ENCODE data around the gene TMEM259.

TMEM259 gene

GRCh38 chr19:1019980-1020867, 699 bp downstream of the TMEM259 start:
- Histone ChIP-seq H3K9ac (peak overlapping the region; percentile 83; the same call in 1 of the 2 replicates), H4K20me1 (ENCODE audit: insufficient read depth) (peaks cover 13% of the 10 kb centered on the region), H3K4me1 (ENCODE audit: low read depth, poor library complexity, severe bottlenecking) (peaks cover 22% of the 10 kb centered on the region), H3K4me2 (peak overlapping the region; percentile 82), H2AFZ (ENCODE audit: low read depth) (no peak overlapping the region), H3K27me3 (ENCODE audit: insufficient read depth, low read depth) (no peaks in the 10 kb centered on the region), H3K79me2 (ENCODE audit: insufficient read depth, low read depth) (peaks cover 55% of the 10 kb centered on the region), H3K27ac (peak overlapping the region; percentile 67), H3K4me3 (IDR thresholded peaks at IDR 0.05; ENCODE audit: insufficient read depth, low read depth, low read length) (no peak overlapping the region), H3K36me3 (ENCODE audit: insufficient read depth) (no peaks in the 10 kb centered on the region)
- no peak for TF ChIP-seq CTCF (conservative IDR thresholded peaks at IDR 0.05; ENCODE audit: low read depth, low read length)

- H3K27ac ChIP-seq: no peak overlapping the region; the same call in 1 of the 2 replicates
- peaks cover 22% of the 10 kb centered on the region for H3K4me1 ChIP-seq (ENCODE audit: low read depth, poor library complexity, severe bottlenecking)
- peaks cover 60% of the 10 kb centered on the region for H3K79me2 ChIP-seq (ENCODE audit: insufficient read depth, low read depth)
- no peaks in the 10 kb centered on the region for H3K27me3 ChIP-seq (ENCODE audit: insufficient read depth, low read depth)
- H3K4me2 ChIP-seq: peak overlapping the region; percentile 82
- H3K4me3 ChIP-seq (IDR thresholded peaks at IDR 0.05; ENCODE audit: insufficient read depth, low read depth, low read length): no peak overlapping the region
- no peak for TF ChIP-seq CTCF (conservative IDR thresholded peaks at IDR 0.05; ENCODE audit: low read depth, low read length)
- H3K9ac ChIP-seq: peak overlapping the region; percentile 83; the same call in 1 of the 2 replicates
- H3K36me3 ChIP-seq (ENCODE audit: insufficient read depth): no peaks in the 10 kb centered on the region
- peaks cover 14% of the 10 kb centered on the region for H4K20me1 ChIP-seq (ENCODE audit: insufficient read depth)
- H2AFZ ChIP-seq (ENCODE audit: low read depth): no peak overlapping the region
These were observed 1.3 kb downstream of the TMEM259 start for GRCh38 chr19:1019616-1019961.

GRCh38 chr19:1018932-1019615, 1.8 kb downstream of the TMEM259 start:
- H3K27me3 ChIP-seq (ENCODE audit: insufficient read depth, low read depth): no peaks in the 10 kb centered on the region
- peak overlapping the region; percentile 82 for H3K4me2 ChIP-seq
- peaks cover 14% of the 10 kb centered on the region for H4K20me1 ChIP-seq (ENCODE audit: insufficient read depth)
- TF ChIP-seq CTCF (conservative IDR thresholded peaks at IDR 0.05; ENCODE audit: low read depth, low read length): no peak
- no peaks in the 10 kb centered on the region for H3K36me3 ChIP-seq (ENCODE audit: insufficient read depth)
- H2AFZ ChIP-seq (ENCODE audit: low read depth): no peak overlapping the region
- H3K4me1 ChIP-seq (ENCODE audit: low read depth, poor library complexity, severe bottlenecking): peaks cover 22% of the 10 kb centered on the region
- H3K79me2 ChIP-seq (ENCODE audit: insufficient read depth, low read depth): peaks cover 60% of the 10 kb centered on the region
- H3K9ac ChIP-seq: peak overlapping the region; percentile 83; the same call in 1 of the 2 replicates
- no peak overlapping the region for H3K4me3 ChIP-seq (IDR thresholded peaks at IDR 0.05; ENCODE audit: insufficient read depth, low read depth, low read length)
- H3K27ac ChIP-seq: no peak overlapping the region

GRCh38 chr19:1018393-1018792, 2.5 kb downstream of the TMEM259 start:
- Histone ChIP-seq H3K36me3 (ENCODE audit: insufficient read depth) (no peaks in the 10 kb centered on the region), H3K4me3 (IDR thresholded peaks at IDR 0.05; ENCODE audit: insufficient read depth, low read depth, low read length) (no peak overlapping the region), H3K9ac (no peak overlapping the region; the same call in 1 of the 2 replicates), H4K20me1 (ENCODE audit: insufficient read depth) (peaks cover 14% of the 10 kb centered on the region), H3K79me2 (ENCODE audit: insufficient read depth, low read depth) (peaks cover 60% of the 10 kb centered on the region), H2AFZ (ENCODE audit: low read depth) (no peak overlapping the region), H3K4me2 (no peak overlapping the region; the same call in 1 of the 2 replicates), H3K27me3 (ENCODE audit: insufficient read depth, low read depth) (no peaks in the 10 kb centered on the region), H3K4me1 (ENCODE audit: low read depth, poor library complexity, severe bottlenecking) (peaks cover 22% of the 10 kb centered on the region), H3K27ac (no peak overlapping the region)
- TF ChIP-seq CTCF (conservative IDR thresholded peaks at IDR 0.05; ENCODE audit: low read depth, low read length): no peak

All from KMS-11 (cell line).